WERI-Rb-1 (cell line): ENCODE results near the gene PTH1R.

Source experiments
- DNase-seq: peaks from one replicate; pipeline ENCODE4 v3.0.0-alpha.2; 2020
- H3K27ac ChIP-seq: fragments of 250-450 bp; sonication (Bioruptor Pico); 2 replicates; pipeline ENCODE4 v1.5.1; 2020; ENCODE audit warnings: mild to moderate bottlenecking, moderate library complexity
- H3K27me3 ChIP-seq: fragments of 250-450 bp; sonication (Bioruptor Pico); 2 replicates; pipeline ENCODE4 v1.5.1; 2021; ENCODE audit warnings: mild to moderate bottlenecking, low read depth, moderate library complexity; ENCODE audit not compliant: insufficient read depth, severe bottlenecking
- H3K36me3 ChIP-seq: fragments of 250-450 bp; sonication (Bioruptor Pico); 2 replicates; pipeline ENCODE4 v1.5.1; 2020; ENCODE audit warnings: mild to moderate bottlenecking, moderate library complexity
- H3K4me3 ChIP-seq: 2 replicates; pipeline ENCODE4 v1.5.1; 2011; ENCODE audit warnings: low read depth, mild to moderate bottlenecking, control low read depth, low read length
- H3K9me3 ChIP-seq: fragments of 250-450 bp; sonication (Bioruptor Pico); 2 replicates; pipeline ENCODE4 v1.5.1; 2021; ENCODE audit warnings: mild to moderate bottlenecking, moderate library complexity; ENCODE audit not compliant: severe bottlenecking
- TF ChIP-seq, protein P1 (sequence below): IDR thresholded peaks from 2 replicates; pipeline ENCODE4 v1.5.1; 2011; ENCODE audit warnings: low read depth, mild to moderate bottlenecking, control low read depth, inconsistent platforms, low read length

The PTH1R gene

DNA sequence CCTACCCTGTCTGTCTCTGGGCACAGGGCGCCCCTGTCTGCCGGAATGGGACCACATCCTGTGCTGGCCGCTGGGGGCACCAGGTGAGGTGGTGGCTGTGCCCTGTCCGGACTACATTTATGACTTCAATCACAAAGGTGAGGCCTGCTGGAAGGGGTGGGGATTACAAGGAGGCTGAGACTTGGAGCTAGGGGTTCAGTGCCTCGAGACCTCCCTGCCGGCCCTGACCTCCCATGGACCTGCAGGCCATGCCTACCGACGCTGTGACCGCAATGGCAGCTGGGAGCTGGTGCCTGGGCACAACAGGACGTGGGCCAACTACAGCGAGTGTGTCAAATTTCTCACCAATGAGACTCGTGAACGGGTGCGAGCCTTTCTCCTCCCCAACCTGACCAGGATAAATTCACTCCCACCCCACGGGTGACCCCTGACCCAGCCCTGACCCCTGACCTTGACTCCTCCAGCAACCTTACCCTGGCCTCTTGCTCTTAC lies 20.4 kb downstream of the PTH1R start:
- H3K27me3 ChIP-seq, result no peaks in the 10 kb centered on the region
- no peak overlapping the region for H3K4me3 ChIP-seq
- no peaks in the 10 kb centered on the region for H3K36me3 ChIP-seq
- no peaks in the 10 kb centered on the region for H3K9me3 ChIP-seq
- DNase-seq, result no peak
- no peak overlapping the region for H3K27ac ChIP-seq
- TF ChIP-seq, protein P1, sequence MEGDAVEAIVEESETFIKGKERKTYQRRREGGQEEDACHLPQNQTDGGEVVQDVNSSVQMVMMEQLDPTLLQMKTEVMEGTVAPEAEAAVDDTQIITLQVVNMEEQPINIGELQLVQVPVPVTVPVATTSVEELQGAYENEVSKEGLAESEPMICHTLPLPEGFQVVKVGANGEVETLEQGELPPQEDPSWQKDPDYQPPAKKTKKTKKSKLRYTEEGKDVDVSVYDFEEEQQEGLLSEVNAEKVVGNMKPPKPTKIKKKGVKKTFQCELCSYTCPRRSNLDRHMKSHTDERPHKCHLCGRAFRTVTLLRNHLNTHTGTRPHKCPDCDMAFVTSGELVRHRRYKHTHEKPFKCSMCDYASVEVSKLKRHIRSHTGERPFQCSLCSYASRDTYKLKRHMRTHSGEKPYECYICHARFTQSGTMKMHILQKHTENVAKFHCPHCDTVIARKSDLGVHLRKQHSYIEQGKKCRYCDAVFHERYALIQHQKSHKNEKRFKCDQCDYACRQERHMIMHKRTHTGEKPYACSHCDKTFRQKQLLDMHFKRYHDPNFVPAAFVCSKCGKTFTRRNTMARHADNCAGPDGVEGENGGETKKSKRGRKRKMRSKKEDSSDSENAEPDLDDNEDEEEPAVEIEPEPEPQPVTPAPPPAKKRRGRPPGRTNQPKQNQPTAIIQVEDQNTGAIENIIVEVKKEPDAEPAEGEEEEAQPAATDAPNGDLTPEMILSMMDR, result no peak

DNA sequence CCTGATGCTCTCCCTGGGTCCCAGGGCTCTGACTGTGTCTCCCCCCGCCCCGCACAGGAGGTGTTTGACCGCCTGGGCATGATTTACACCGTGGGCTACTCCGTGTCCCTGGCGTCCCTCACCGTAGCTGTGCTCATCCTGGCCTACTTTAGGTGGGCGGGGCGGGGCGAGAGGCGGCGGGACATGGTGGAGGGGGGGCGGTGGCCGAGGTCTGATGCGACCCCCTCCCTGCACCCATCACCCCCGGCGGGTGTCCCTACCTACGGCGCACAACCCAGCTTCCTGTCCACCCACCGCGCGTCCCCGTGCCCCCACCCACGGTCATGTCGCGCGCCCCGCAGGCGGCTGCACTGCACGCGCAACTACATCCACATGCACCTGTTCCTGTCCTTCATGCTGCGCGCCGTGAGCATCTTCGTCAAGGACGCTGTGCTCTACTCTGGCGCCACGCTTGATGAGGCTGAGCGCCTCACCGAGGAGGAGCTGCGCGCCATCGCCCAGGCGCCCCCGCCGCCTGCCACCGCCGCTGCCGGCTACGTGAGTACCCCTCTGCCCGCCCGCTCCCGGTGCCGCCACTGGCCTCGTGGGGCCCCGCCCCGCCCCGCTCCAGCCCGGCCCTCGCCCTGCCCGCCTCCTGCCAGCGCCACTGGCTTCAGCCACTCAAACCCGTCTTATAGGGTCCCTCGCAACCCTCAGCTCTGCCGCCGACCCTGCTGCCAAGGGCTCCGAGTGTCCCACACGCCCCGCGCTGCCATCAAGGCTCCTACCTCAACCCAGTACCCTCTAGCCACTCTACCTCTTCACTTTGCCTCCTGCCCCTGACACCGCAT lies 21.0 kb downstream of the PTH1R start:
- no peaks in the 10 kb centered on the region for H3K36me3 ChIP-seq
- no peak overlapping the region for H3K27ac ChIP-seq
- DNase-seq, result no peak
- no peaks in the 10 kb centered on the region for H3K9me3 ChIP-seq
- no peaks in the 10 kb centered on the region for H3K27me3 ChIP-seq
- TF ChIP-seq, protein P1, result no peak
- no peak overlapping the region for H3K4me3 ChIP-seq

DNA sequence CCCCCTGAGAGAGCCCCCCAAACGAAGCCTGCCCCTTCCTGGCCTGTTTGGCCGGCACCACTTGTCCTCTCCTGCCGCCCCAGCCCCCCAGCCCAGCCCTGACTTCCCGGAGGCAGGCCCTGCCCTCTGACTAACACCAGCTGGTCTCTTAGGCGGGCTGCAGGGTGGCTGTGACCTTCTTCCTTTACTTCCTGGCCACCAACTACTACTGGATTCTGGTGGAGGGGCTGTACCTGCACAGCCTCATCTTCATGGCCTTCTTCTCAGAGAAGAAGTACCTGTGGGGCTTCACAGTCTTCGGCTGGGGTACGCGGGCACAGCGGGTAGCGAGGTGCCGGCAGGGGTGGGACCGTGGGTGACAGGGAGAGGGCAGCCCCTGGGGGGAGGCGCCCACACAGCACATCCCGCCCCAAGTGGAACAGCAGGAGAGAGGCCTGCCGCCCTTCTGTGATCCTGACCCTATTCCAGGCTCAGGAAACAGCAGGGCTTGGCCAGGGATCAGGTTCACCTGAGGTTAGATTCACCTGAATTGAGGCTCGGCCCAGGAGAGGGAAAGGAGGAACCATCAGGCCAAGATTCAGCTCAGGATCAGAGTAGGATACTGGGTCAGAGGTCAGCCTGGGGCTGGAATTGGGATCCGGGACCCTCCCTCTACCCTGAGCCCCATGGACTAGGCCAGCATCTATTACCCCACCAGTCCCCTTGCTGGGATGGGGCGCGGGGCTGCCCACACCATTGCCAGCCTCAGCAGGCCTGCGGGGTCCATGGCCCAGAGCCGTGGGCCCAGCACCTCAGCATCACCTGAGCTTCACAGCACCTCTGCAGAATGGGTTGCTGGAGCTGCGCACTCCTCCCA lies 21.9 kb downstream of the PTH1R start:
- H3K36me3 ChIP-seq, result no peaks in the 10 kb centered on the region
- no peak overlapping the region for H3K4me3 ChIP-seq
- no peaks in the 10 kb centered on the region for H3K27me3 ChIP-seq
- DNase-seq, result no peak
- TF ChIP-seq, protein P1, result no peak
- no peak overlapping the region for H3K27ac ChIP-seq
- H3K9me3 ChIP-seq, result no peaks in the 10 kb centered on the region

DNA sequence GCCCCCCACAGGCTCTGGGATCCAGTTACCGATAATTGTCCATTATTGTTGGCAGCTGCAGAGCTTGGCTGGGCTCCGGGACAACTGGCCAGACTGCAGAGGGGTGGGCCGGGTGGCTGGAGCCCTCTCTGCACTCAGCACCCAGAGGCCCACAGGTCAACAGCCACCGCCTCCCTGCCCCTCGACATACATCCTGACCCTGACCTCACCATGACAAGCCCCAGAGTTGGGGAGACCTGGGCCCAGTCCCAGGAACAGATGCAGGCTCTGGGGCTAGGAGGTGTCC lies 22.4 kb downstream of the PTH1R start:
- H3K36me3 ChIP-seq, result no peaks in the 10 kb centered on the region
- no peak overlapping the region for H3K4me3 ChIP-seq
- TF ChIP-seq, protein P1, result no peak
- no peaks in the 10 kb centered on the region for H3K9me3 ChIP-seq
- no peak for DNase-seq
- no peaks in the 10 kb centered on the region for H3K27me3 ChIP-seq
- no peak overlapping the region for H3K27ac ChIP-seq

DNA sequence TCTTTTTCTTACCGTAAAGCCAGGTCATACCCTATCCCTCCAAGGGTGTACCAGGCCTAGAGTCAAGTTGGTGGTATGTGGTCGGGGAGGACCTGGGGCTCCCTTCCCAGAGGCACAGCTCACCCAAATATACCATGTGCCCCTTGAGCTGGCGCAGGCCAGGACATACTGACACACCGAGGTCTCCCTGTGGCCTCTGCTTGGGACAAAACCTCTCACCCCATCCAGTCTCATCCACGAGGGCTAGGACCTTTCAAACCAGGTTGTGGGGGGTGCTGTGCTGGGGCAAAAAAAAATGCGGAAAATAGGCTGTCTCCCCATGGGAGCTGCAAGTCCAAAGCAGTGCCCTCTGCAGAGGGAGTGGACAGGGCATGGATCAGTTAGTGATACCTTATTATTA lies 22.8 kb downstream of the PTH1R start:
- H3K4me3 ChIP-seq, result no peak overlapping the region
- DNase-seq, result no peak
- TF ChIP-seq, protein P1, result no peak
- H3K9me3 ChIP-seq, result no peaks in the 10 kb centered on the region
- H3K36me3 ChIP-seq, result no peaks in the 10 kb centered on the region
- H3K27ac ChIP-seq, result no peak overlapping the region
- H3K27me3 ChIP-seq, result no peaks in the 10 kb centered on the region
